ENCODE results near the gene LZTS3.
A peak's percentile ranks its signal among the peaks of the same experiment; 100 is the strongest.
"Not testable (repeated sequence)": the region's sequence is repeated elsewhere in the genome, so short reads cannot be mapped to it uniquely, and the experiment has no call there.

LZTS3 gene

GRCh38 chr20:3192226-3193015 lies 19.1 kb upstream of the LZTS3 start:
- DNase-seq (ENCODE audit: low read depth) = no peak

GRCh38 chr20:3190681-3191111 lies 17.3 kb upstream of the LZTS3 start:
- DNase-seq (ENCODE audit: low read depth) = no peak

- DNase-seq (ENCODE audit: low read depth) = no peak
These were observed 16.3 kb upstream of the LZTS3 start for GRCh38 chr20:3189561-3190131.

- DNase-seq (ENCODE audit: low read depth) = no peak
These were observed 15.6 kb upstream of the LZTS3 start for GRCh38 chr20:3188823-3189413.

- DNase-seq (ENCODE audit: low read depth) = not testable (repeated sequence)
These were observed 14.5 kb upstream of the LZTS3 start for GRCh38 chr20:3187861-3188260.

- DNase-seq (ENCODE audit: low read depth) = no peak
These were observed 10.7 kb upstream of the LZTS3 start for GRCh38 chr20:3183896-3184612.

- DNase-seq (ENCODE audit: low read depth) = not testable (repeated sequence)
These were observed 9.1 kb upstream of the LZTS3 start for GRCh38 chr20:3182429-3182828.

GRCh38 chr20:3181270-3181669 lies 7.9 kb upstream of the LZTS3 start:
- DNase-seq (ENCODE audit: low read depth) = no peak

- no peak for DNase-seq (ENCODE audit: low read depth)
These were observed 7.0 kb upstream of the LZTS3 start for GRCh38 chr20:3180319-3180718.

GRCh38 chr20:3177746-3178485 lies 4.6 kb upstream of the LZTS3 start:
- DNase-seq (ENCODE audit: low read depth) = no peak

- no peak for DNase-seq (ENCODE audit: low read depth)
These were observed 1.9 kb upstream of the LZTS3 start for GRCh38 chr20:3175270-3175669.

- peak; percentile 47 for DNase-seq (ENCODE audit: low read depth)
These were observed 1.3 kb upstream of the LZTS3 start for GRCh38 chr20:3174442-3175261.

- DNase-seq (ENCODE audit: low read depth) = peak; percentile 58
These were observed 477 bp upstream of the LZTS3 start for GRCh38 chr20:3173610-3174441.

- no peak for DNase-seq (ENCODE audit: low read depth)
These were observed 1.0 kb downstream of the LZTS3 start for GRCh38 chr20:3172126-3172932.

GRCh38 chr20:3171391-3172125 lies 1.8 kb downstream of the LZTS3 start:
- DNase-seq (ENCODE audit: low read depth) = no peak

GRCh38 chr20:3168829-3169590 lies 4.3 kb downstream of the LZTS3 start:
- DNase-seq (ENCODE audit: low read depth) = no peak

GRCh38 chr20:3168079-3168828 lies 5.1 kb downstream of the LZTS3 start:
- DNase-seq (ENCODE audit: low read depth) = no peak
